CD4-positive, alpha-beta T cell treated with Interleukin-17A for 1 hour (primary cell): ENCODE results near the gene CELSR2.

Experiments used
- DNase-seq: peaks from one replicate; pipeline ENCODE4 v3.0.0-alpha.2; 2020

The CELSR2 gene

GRCh38 chr1:109312246-109312645 lies 62.9 kb downstream of the CELSR2 start:
- no peak for DNase-seq

- no peak for DNase-seq
Measured at GRCh38 chr1:109312978-109313775, 63.8 kb downstream of the CELSR2 start.

GRCh38 chr1:109314795-109315194 lies 65.5 kb downstream of the CELSR2 start:
- DNase-seq, result no peak

- no peak for DNase-seq
Measured at GRCh38 chr1:109315288-109315687, 65.9 kb downstream of the CELSR2 start.

GRCh38 chr1:109316506-109316905 lies 67.2 kb downstream of the CELSR2 start:
- no peak for DNase-seq

GRCh38 chr1:109319114-109319513 lies 69.8 kb downstream of the CELSR2 start:
- DNase-seq, result no peak

DNA sequence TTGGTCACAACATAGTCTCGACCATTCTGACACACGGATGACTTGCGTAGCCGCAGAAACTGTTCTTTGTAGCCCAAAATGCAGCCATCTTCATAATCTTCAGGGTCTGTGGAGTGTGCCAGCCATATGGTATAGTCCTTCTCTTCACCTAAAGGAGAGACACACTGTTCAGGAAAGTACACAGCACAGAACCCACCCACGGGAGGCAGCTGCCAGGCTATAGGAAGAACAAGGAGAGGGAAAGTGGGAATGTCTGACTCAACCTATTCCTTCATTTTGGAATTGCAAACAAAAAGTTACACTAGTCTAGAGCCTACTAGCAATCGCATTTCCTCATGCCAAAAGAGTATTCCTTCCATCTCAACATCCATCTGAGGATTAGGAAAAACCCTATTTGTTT lies 73.6 kb downstream of the CELSR2 start:
- DNase-seq, result no peak
